GM21717 (cell line): ENCODE data around the gene ZC3H12A.

Source experiments
- ATAC-seq: cut with Tn5 transposase; IDR thresholded peaks from one replicate; pipeline ENCODE4 v1.9.1; 2021; ENCODE audit warnings: mild to moderate bottlenecking, moderate library complexity; ENCODE audit not compliant: unreplicated experiment

Gene ZC3H12A

DNA sequence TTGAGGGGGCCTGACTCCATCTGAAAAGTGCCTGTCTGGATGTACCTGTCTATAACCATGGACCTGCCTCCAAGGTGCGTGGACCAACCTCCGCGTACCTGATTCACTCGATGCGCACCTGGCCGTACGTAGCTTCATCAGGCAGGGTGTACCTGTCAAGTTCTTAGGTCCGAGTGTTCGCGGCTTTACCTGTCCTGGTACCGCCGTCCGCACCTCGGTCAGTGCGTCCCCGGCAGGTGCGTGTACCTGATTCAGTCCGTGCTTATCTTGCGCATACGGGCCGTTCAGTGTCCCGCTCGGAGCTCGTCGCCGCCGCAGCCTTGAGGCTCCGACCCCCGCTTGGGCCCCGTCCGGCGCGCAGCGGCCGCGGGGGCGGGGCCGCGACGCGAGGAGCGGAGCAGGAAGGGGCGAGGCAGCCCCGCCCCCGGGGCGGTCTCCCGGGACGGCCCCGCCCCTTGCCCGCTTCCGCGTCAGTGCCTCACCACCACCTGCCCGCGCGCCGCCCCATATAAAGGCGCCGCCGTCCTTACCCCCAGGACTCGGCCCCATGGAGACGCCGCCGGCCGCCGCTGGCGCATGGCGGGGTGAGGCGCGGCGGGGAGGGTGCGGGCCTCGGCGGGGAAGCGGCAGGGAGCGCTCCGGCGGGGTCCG lies at the start of gene ZC3H12A:
ZC3H12A (plus strand) TSS at position 535 of the 651 bp plus-strand sequence. CDS start 917 bp downstream, outside the sequence.
- peak; percentile 46 for ATAC-seq

GRCh38 chr1:37425221-37425620 lies 49.2 kb upstream of the ZC3H12A start:
- ATAC-seq: no peak

DNA sequence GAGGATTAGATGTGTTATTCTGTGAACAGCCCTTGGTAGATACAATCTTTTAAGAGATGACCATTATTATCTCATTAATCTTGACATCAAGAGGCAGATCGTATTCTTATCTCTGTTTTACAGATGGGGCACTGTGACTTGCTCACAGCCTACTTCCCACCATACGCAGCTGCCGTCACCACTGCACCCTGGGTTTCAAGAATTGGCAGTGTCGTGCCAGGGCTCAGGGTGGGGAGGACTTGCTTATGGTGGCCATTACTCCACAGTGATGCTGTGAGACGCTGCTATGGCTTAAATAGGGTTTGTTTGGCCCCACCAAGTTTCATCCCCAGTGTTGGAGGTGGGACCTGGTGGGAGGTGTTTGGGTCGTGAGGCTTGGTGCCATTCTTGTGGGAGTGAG lies 45.4 kb upstream of the ZC3H12A start:
- no peak for ATAC-seq

- no peak for ATAC-seq
Observed at GRCh38 chr1:37430103-37430985, 44.0 kb upstream of the ZC3H12A start.

- no peak for ATAC-seq
Observed at GRCh38 chr1:37432716-37433115, 41.7 kb upstream of the ZC3H12A start.

DNA sequence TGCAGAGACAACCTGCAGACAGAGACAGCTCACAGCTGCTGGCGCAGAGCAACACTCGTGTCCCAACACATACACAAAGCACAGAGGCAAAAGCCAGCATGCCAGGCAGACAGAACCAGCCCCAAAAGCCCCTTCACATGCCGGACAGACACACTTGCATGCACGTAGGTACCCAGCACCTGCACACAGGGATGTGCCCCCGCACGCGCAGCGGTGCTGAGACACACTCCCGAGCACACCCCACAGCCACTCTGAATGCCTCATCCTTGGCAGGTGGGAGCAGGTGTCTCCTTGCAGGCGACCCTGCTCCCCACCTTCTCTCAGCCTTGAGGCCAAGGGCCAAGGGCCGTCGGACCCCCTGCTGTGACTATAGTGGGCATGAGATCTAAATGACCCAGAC lies 41.2 kb upstream of the ZC3H12A start:
- no peak for ATAC-seq

GRCh38 chr1:37434292-37435225 lies 39.8 kb upstream of the ZC3H12A start:
- ATAC-seq: no peak

GRCh38 chr1:37437087-37437486 lies 37.3 kb upstream of the ZC3H12A start:
- no peak for ATAC-seq

- no peak for ATAC-seq
Observed at GRCh38 chr1:37438037-37438868, 36.1 kb upstream of the ZC3H12A start.

DNA sequence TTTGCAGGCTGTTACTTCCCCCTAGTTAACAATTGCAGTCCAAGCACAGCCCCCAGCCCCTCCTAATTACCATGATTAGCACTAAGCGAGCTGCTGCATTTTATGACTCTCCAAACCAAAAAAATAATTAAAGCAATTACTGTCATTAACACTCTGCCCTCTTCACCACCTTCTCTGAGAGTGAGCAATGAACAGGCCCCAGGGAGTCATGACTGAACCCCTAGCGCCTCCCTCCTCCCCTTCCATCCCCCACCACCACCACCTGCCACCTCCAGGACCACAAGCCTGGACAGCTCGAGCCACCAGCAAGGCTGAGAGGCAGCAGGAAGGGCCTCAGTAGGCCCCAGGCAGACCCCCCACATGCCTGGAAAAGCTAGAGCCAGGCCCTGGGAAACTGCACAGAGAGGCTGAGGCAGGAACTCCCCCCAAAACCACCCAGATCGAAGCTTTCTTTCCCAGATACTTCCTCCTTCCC lies 35.5 kb upstream of the ZC3H12A start:
- no peak for ATAC-seq

- ATAC-seq: no peak
Observed at GRCh38 chr1:37439349-37439995, 34.9 kb upstream of the ZC3H12A start.

DNA sequence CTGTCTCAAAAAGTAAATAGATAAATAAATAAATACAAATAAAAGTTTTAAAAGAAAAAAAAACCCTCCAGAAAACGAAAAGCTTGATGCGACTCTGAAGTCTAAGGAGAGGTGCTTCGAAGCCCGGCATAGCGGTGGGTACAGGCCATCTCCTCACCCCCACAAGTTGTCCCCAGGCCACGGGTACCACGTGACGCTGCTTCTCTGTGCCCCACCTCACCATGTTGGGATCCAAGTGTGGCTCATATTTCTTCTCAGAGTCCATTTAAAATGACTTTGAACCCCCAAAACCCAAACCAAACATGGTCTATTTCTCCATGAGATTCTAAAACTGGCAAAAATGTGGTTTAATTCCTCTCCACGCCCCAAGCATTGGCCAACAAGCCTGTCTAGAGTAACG lies 32.9 kb upstream of the ZC3H12A start:
- ATAC-seq: no peak

DNA sequence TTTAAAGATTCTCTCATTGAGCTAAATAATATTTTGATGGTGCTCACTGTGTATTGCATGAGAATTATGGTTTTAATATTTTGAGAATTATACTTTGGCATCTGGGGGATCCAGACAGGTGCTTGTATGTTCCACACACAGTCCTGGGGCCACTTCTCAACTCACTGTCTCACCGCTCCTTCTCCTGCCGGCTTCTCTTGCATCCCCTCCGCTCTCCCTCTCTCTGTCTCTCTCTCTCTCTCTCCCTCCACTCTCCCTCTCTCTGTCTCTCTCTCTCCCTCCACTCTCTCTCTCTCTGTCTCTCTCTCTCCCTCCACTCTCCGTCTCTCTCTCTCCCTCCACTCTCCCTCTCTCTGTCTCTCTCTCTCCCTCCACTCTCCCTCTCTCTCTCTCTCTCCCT lies 32.2 kb upstream of the ZC3H12A start:
- ATAC-seq: no peak

DNA sequence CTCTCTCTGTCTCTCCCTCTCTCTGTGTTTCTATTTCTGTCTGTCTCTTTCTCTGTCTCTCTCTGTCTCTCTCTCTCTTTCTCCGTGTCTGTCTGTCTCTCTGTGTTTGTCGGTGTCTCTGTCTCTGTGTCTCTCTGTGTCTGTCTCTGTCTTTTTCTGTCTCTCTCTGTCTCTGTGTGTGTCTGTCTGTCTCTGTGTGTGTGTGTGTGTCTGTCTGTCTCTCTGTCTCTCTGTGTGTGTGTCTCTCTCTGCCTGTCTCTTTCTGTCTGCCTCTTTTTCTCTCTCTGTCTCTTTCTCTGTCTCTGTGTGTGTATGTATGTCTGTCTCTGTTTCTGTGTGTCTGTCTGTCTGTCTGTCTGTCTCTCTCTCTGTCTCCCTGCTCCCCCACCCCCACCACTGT lies 31.7 kb upstream of the ZC3H12A start:
- ATAC-seq: no peak

GRCh38 chr1:37446874-37447273 lies 27.5 kb upstream of the ZC3H12A start:
- ATAC-seq: no peak

DNA sequence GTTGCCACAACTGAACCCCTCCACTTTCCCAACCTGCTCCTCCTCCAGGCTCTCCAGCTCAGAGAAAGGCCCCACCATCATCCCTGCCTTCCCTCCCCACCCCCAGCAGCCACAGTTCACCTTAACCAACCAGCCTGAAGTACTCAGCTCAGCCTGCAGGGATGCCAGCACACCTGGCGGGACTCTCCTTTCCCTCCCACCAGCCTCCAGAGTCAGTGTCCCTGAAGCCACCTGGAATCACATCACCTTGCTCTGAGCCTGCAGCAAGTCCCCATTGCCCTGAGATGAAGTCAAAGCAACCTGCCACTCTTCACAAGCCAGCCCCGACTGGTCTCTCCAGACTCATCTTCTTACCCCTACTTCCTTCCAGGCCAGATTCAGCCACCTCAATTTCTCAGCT lies 26.2 kb upstream of the ZC3H12A start:
- no peak for ATAC-seq

- ATAC-seq: no peak
Observed at GRCh38 chr1:37448691-37449417, 25.5 kb upstream of the ZC3H12A start.

DNA sequence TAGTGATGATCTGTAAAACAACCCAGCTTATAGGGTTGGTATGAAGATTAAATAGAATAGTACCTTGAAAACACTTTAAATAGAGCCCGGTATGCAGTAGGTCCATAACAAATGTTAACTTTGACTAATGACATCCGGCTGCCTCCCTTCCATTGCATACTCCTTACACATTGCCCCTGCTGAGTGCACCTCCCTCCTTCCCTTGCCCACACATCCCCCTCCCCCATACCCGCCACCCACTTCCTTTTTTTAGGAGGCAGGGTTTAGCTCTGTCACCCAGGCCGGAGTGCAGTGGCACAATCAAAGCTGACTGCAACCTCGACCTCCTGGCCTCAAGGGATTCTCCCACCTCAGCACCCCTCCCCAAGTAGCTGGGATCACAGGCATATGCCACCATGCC lies 24.4 kb upstream of the ZC3H12A start:
- ATAC-seq: no peak

GRCh38 chr1:37452416-37452815 lies 22.0 kb upstream of the ZC3H12A start:
- ATAC-seq: no peak
